Adrenal gland (tissue), 12 donors: ENCODE results near the gene VPS13D. TPM values are rescaled to one million over a fixed set of nuclear protein-coding genes. Genes with fewer than 3 reads are reported as not detected.

Source experiments
- DNase-seq, 7 donors: peaks; one replicate each; pipeline ENCODE4 v3.0.0-alpha.2; 2019 to 2020
- H3K27ac ChIP-seq, 5 donors: fragments of 200-600 bp; sonication (generic) in 4 of 5; 1 replicate in 3 of 5; 2 replicates in 2 of 5; pipeline versions ENCODE4 v1.5.1 to v1.8.0; 2016 to 2020; ENCODE audit warnings: mild to moderate bottlenecking in 1 of 5
- H3K27me3 ChIP-seq: fragments of 200-600 bp; 2 replicates; pipeline ENCODE4 v1.8.0; 2021
- H3K36me3 ChIP-seq, 2 donors: fragments of 200-600 bp; replicated peaks in 1 of 2; 1 replicate in 1 of 2; 2 replicates in 1 of 2; pipeline versions ENCODE4 v1.5.1 to v1.8.0; 2018 to 2022
- H3K4me1 ChIP-seq, 2 donors: fragments of 200-600 bp; replicated peaks in 1 of 2; 1 replicate in 1 of 2; 2 replicates in 1 of 2; pipeline versions ENCODE4 v1.5.1 to v1.8.0; 2018 to 2021
- H3K4me3 ChIP-seq, 4 donors: fragments of 200-600 bp; sonication (generic) in 3 of 4; one replicate each; pipeline ENCODE4 v1.5.1; 2016 to 2018
- H3K9me3 ChIP-seq, 3 donors: fragments of 200-600 bp; sonication (generic) in 1 of 3; replicated peaks in 1 of 3; 1 replicate in 2 of 3; 2 replicates in 1 of 3; pipeline versions ENCODE4 v1.5.1 to v1.8.0; 2016 to 2021
- POLR2A ChIP-seq, 2 donors: fragments of 450-650 bp; IDR thresholded peaks; one replicate each; pipeline ENCODE4 v1.6.1; 2017; ENCODE audit warnings: antibody characterized with exemption in 2 of 2, mild to moderate bottlenecking in 2 of 2, moderate library complexity in 1 of 2
- WGBS, 4 donors: extraction: QIAGEN DNeasy Blood & Tissue Kit in 2 of 4; methylation state at CpG; one replicate each; pipeline versions ENCODE4 v1.1.5 to v1.1.7; 2013 to 2017; 5-methylcytosine and 5-hydroxymethylcytosine counted together
- intact Hi-C, 2 donors: fragments of 100-400 bp; cut with DNase I; formaldehyde crosslinking; loops; one replicate each; pipeline versions ENCODE4 v1.14.1 to v1.15.0; 2022 to 2023
- polyA plus RNA-seq, 3 donors: library from polyadenylated mRNA; stranded (reverse); fragments of 200-250 nt in 2 of 3; fragments of 350-450 nt in 1 of 3; fragmentation: Illumina TruSeq in 1 of 3; extraction: RNeasy Lipid Tissue Mini Kit (QIAGEN cat#74804) in 1 of 3; gene quantifications; one replicate each; pipeline ENCODE4 v1.2.3, GENCODE V29; 2013 to 2014
- total RNA-seq, 9 donors: library from RNA; depleted of rRNA in 4 of 9; stranded (reverse); fragments of >200 nt in 4 of 9; fragments of 120-200 nt in 1 of 9; fragmentation: NEBNext Ultra II Directional in 1 of 9; extraction: Animal tissue kit (Norgen Biotek cat#: 25700) in 1 of 9; gene quantifications; one replicate each; pipeline versions ENCODE4 v1.1.0 to v1.2.4, GENCODE V29; 2013 to 2023
- TF ChIP-seq, protein P1 (sequence below), 6 experiments: fragments of 450-650 bp in 4 of 6; fragments of 200-600 bp in 2 of 6; sonication (generic) in 1 of 6; IDR thresholded peaks; 1 replicate in 5 of 6; 2 replicates in 1 of 6; pipeline versions ENCODE4 v1.5.1 to v1.8.0; 2016 to 2021; ENCODE audit warnings: antibody characterized with exemption in 6 of 6, mild to moderate bottlenecking in 2 of 6, moderate library complexity in 1 of 6
- donor health status: healthy with polysubstance abuse.
- donor health status: Bipolar disorder and iron deficiency.
- donor health status: DM: yes; HTN: yes; CAD: no.
- donor health status: DM: no; HTN: no; CAD: no.
- donor health status: DM: no; HTN: no; CAD: no.
- donor health status: DM: yes; HTN: yes; CAD: no.

Gene VPS13D
- total and polyA plus RNA-seq, 12 donors, result 17.0 to 62.3 (median 39.9) TPM

DNA sequence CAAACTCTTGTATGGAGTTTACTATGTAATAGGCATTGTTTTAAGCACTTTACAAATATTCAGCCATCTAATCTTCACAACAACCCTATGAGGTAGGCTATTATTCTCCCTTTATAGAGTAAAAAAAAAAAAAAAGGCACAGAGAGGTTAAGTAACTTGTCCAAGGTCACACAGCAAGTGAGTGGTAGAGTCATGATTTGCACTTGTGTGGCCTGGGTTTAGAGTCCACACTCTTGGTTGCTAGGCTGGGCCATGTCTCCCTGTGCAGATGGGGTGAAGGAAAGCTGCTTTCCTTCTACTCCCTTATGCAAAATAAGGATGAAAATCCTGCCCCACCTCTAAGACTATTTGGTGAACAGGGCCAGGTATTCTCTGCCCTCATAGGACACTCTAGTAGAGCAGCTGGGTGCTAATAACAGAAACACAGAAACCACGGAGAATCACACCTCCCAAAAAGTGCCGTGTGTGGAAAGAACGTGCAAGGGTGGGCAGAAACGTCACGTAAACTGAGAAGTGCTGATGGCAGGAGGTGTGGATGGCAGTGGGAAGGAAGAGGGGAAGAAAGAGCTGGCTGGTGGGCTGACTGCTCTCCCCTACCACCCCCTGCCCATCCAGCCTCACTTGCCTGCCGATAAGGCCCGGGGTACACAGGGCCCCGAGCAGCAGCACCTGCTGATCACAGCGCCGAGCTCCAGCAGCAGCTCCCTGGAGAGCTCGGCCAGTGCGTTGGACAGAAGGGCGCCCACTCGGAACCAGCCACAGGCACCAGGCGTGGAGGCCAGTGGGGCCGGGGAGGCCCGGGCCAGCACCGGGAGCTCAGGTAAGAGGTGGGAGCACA, 28.3 kb upstream of the VPS13D start:
- H3K27me3 ChIP-seq, result no peaks in the 10 kb centered on the region
- no peak overlapping the region for H3K4me3 ChIP-seq
- DNase-seq, result no peak
- 90 to 95% (median 93%) methylated on average over 12 to 18 of the region's 18 CpGs for WGBS, 4 donors
- H3K36me3 ChIP-seq, result peaks cover 0 to 22% of the 10 kb centered on the region in 2 donors
- TF ChIP-seq, protein P1, sequence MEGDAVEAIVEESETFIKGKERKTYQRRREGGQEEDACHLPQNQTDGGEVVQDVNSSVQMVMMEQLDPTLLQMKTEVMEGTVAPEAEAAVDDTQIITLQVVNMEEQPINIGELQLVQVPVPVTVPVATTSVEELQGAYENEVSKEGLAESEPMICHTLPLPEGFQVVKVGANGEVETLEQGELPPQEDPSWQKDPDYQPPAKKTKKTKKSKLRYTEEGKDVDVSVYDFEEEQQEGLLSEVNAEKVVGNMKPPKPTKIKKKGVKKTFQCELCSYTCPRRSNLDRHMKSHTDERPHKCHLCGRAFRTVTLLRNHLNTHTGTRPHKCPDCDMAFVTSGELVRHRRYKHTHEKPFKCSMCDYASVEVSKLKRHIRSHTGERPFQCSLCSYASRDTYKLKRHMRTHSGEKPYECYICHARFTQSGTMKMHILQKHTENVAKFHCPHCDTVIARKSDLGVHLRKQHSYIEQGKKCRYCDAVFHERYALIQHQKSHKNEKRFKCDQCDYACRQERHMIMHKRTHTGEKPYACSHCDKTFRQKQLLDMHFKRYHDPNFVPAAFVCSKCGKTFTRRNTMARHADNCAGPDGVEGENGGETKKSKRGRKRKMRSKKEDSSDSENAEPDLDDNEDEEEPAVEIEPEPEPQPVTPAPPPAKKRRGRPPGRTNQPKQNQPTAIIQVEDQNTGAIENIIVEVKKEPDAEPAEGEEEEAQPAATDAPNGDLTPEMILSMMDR (IDR thresholded peaks at IDR 0.05), result no peak
- TF ChIP-seq POLR2A (IDR thresholded peaks at IDR 0.05), result no peak
- H3K27ac ChIP-seq, result no peak overlapping the region
- H3K9me3 ChIP-seq, result no peaks in the 10 kb centered on the region
- intact Hi-C loops, result no loop called here
- H3K4me1 ChIP-seq, result no peaks in the 10 kb centered on the region

DNA sequence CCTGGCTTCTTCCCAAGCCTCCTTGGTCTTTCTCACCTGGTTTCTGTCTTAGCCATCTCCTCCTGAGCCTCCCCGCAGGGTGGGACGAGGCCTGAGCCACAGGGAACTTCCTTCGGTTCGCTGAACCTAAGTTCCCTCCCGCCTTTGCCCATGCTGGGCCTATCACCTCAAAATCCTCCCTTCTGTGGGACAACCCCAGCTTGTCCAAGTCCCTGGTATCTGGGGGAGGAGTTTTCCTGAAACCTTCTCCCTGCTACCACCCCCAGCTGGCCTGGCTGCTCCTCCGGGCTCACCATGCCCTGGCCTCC, 27.7 kb upstream of the VPS13D start:
- no peak for TF ChIP-seq POLR2A (IDR thresholded peaks at IDR 0.05)
- TF ChIP-seq, protein P1 (IDR thresholded peaks at IDR 0.05), result no peak
- DNase-seq, result no peak
- H3K27me3 ChIP-seq, result no peaks in the 10 kb centered on the region
- H3K4me1 ChIP-seq, result no peaks in the 10 kb centered on the region
- 88 to 96% (median 90%) methylated on average over 6 of the region's 6 CpGs for WGBS, 4 donors
- H3K4me3 ChIP-seq, result no peak overlapping the region
- peaks cover 0 to 22% of the 10 kb centered on the region in 2 donors for H3K36me3 ChIP-seq
- no peak overlapping the region for H3K27ac ChIP-seq
- intact Hi-C loops, result no loop called here
- H3K9me3 ChIP-seq, result no peaks in the 10 kb centered on the region

GRCh38 chr1:12202577-12202976, 27.3 kb upstream of the VPS13D start:
- TF ChIP-seq POLR2A (IDR thresholded peaks at IDR 0.05), result no peak
- TF ChIP-seq, protein P1 (IDR thresholded peaks at IDR 0.05), result no peak
- intact Hi-C loops, result no loop called here
- peaks cover 0 to 22% of the 10 kb centered on the region in 2 donors for H3K36me3 ChIP-seq
- H3K4me1 ChIP-seq, result no peaks in the 10 kb centered on the region
- no peaks in the 10 kb centered on the region for H3K9me3 ChIP-seq
- DNase-seq, result no peak
- H3K27ac ChIP-seq, result no peak overlapping the region
- H3K27me3 ChIP-seq, result no peaks in the 10 kb centered on the region
- 81 to 88% (median 85%) methylated on average over 4 of the region's 4 CpGs for WGBS, 4 donors
- H3K4me3 ChIP-seq, result no peak overlapping the region

- no peaks in the 10 kb centered on the region for H3K4me1 ChIP-seq
- H3K36me3 ChIP-seq, result peaks cover 0 to 22% of the 10 kb centered on the region in 2 donors
- no peak overlapping the region for H3K4me3 ChIP-seq
- H3K27ac ChIP-seq, result no peak overlapping the region
- no peaks in the 10 kb centered on the region for H3K9me3 ChIP-seq
- intact Hi-C loops, result no loop called here
- H3K27me3 ChIP-seq, result no peaks in the 10 kb centered on the region
- TF ChIP-seq POLR2A (IDR thresholded peaks at IDR 0.05), result no peak
- TF ChIP-seq, protein P1 (IDR thresholded peaks at IDR 0.05), result no peak
- WGBS, 4 donors, result 87 to 94% (median 92%) methylated on average over 14 to 20 of the region's 20 CpGs
- DNase-seq, result no peak
These were observed 26.4 kb upstream of the VPS13D start for GRCh38 chr1:12203216-12204007.
